Measurements from ENCODE around the gene MLLT10. TPM values are rescaled to one million over a fixed set of nuclear protein-coding genes. Genes with fewer than 3 reads are reported as not detected.

Gene MLLT10
- total RNA-seq, 1 experiment from 2014 or later: 60.1 TPM

- no peaks in the 10 kb centered on the region for H3K36me3 Mint-ChIP-seq
- CTCF ChIA-PET: no interaction called here
- POLR2A ChIA-PET: no interaction called here
- peak overlapping the region; percentile 84 for H3K27ac Mint-ChIP-seq
- H3K4me1 Mint-ChIP-seq: peaks cover 40% of the 10 kb centered on the region
- TF ChIP-seq JUN (CRISPR knock-in tag; IDR thresholded peaks at IDR 0.05) (no peak), NR1H2 (CRISPR knock-in tag; IDR thresholded peaks at IDR 0.05) (no peak), RELA (CRISPR knock-in tag; IDR thresholded peaks at IDR 0.05; ENCODE audit: borderline replicate concordance) (no peak)
- TF ChIP-seq, protein P1, sequence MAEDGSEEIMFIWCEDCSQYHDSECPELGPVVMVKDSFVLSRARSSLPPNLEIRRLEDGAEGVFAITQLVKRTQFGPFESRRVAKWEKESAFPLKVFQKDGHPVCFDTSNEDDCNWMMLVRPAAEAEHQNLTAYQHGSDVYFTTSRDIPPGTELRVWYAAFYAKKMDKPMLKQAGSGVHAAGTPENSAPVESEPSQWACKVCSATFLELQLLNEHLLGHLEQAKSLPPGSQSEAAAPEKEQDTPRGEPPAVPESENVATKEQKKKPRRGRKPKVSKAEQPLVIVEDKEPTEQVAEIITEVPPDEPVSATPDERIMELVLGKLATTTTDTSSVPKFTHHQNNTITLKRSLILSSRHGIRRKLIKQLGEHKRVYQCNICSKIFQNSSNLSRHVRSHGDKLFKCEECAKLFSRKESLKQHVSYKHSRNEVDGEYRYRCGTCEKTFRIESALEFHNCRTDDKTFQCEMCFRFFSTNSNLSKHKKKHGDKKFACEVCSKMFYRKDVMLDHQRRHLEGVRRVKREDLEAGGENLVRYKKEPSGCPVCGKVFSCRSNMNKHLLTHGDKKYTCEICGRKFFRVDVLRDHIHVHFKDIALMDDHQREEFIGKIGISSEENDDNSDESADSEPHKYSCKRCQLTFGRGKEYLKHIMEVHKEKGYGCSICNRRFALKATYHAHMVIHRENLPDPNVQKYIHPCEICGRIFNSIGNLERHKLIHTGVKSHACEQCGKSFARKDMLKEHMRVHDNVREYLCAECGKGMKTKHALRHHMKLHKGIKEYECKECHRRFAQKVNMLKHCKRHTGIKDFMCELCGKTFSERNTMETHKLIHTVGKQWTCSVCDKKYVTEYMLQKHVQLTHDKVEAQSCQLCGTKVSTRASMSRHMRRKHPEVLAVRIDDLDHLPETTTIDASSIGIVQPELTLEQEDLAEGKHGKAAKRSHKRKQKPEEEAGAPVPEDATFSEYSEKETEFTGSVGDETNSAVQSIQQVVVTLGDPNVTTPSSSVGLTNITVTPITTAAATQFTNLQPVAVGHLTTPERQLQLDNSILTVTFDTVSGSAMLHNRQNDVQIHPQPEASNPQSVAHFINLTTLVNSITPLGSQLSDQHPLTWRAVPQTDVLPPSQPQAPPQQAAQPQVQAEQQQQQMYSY (CRISPR knock-in tag; IDR thresholded peaks at IDR 0.05): no peak
- H3K27me3 Mint-ChIP-seq (ENCODE audit: low read depth): no peaks in the 10 kb centered on the region
- no peak for DNase-seq (ENCODE audit: low spot score)
- H3K4me3 Mint-ChIP-seq: no peak overlapping the region
- H3K9me3 Mint-ChIP-seq: no peaks in the 10 kb centered on the region
- ATAC-seq: no peak; the same call in 1 of the 2 replicates
Observed at GRCh38 chr10:21662635-21663034, 128.6 kb downstream of the MLLT10 start.

GRCh38 chr10:21668831-21669230 is 134.8 kb downstream of the MLLT10 start:
- CTCF ChIA-PET: no interaction called here
- H3K9me3 Mint-ChIP-seq: no peaks in the 10 kb centered on the region
- no peaks in the 10 kb centered on the region; the same call in 1 of the 2 replicates for H3K36me3 Mint-ChIP-seq
- H3K27ac Mint-ChIP-seq: no peak overlapping the region
- peaks cover 48% of the 10 kb centered on the region for H3K4me1 Mint-ChIP-seq
- ATAC-seq: no peak
- no peak overlapping the region for H3K4me3 Mint-ChIP-seq
- no peaks in the 10 kb centered on the region for H3K27me3 Mint-ChIP-seq (ENCODE audit: low read depth)
- no peak for DNase-seq (ENCODE audit: low spot score)
- POLR2A ChIA-PET: no interaction called here
- TF ChIP-seq JUN (CRISPR knock-in tag; IDR thresholded peaks at IDR 0.05) (no peak), ZNF423 (CRISPR knock-in tag; IDR thresholded peaks at IDR 0.05) (no peak), RELA (CRISPR knock-in tag; IDR thresholded peaks at IDR 0.05; ENCODE audit: borderline replicate concordance) (no peak), ZNF425 (CRISPR knock-in tag; conservative IDR thresholded peaks at IDR 0.05) (no peak), GRHL2 (CRISPR knock-in tag; IDR thresholded peaks at IDR 0.05; ENCODE audit: insufficient replicate concordance, severe bottlenecking) (no peak), NR2C2 (CRISPR knock-in tag; IDR thresholded peaks at IDR 0.05) (no peak), EMX1 (CRISPR knock-in tag; IDR thresholded peaks at IDR 0.05) (no peak), NFYB (CRISPR knock-in tag; conservative IDR thresholded peaks at IDR 0.05; ENCODE audit: low read depth) (no peak), JAZF1 (CRISPR knock-in tag; IDR thresholded peaks at IDR 0.05) (no peak)
- TF ChIP-seq, protein P2, sequence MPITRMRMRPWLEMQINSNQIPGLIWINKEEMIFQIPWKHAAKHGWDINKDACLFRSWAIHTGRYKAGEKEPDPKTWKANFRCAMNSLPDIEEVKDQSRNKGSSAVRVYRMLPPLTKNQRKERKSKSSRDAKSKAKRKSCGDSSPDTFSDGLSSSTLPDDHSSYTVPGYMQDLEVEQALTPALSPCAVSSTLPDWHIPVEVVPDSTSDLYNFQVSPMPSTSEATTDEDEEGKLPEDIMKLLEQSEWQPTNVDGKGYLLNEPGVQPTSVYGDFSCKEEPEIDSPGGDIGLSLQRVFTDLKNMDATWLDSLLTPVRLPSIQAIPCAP (CRISPR knock-in tag; IDR thresholded peaks at IDR 0.05): no peak

DNA sequence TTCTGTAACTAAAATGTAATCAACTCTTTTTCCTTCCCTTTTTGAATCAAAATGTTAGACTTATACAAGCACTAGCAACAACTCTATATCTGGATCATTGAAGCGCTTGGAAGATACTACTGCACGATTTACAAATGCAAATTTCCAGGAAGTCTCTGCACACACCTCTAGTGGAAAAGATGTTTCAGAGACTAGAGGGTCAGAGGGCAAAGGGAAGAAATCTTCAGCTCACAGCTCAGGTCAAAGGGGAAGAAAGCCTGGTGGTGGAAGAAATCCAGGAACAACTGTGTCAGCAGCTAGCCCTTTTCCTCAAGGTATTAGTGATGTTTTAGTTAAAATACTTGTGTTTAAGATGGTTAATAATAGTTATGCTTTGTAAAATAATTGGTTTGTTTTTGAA is 136.4 kb downstream of the MLLT10 start:
- H3K4me1 Mint-ChIP-seq: peaks cover 41% of the 10 kb centered on the region
- no peaks in the 10 kb centered on the region for H3K27me3 Mint-ChIP-seq (ENCODE audit: low read depth)
- H3K27ac Mint-ChIP-seq: peak overlapping the region; percentile 38; the same call in 1 of the 2 replicates
- no peak overlapping the region for H3K4me3 Mint-ChIP-seq
- DNase-seq (ENCODE audit: low spot score): no peak
- no peak for ATAC-seq
- no peaks in the 10 kb centered on the region for H3K9me3 Mint-ChIP-seq
- peaks cover 3% of the 10 kb centered on the region; the same call in 1 of the 2 replicates for H3K36me3 Mint-ChIP-seq
- CTCF ChIA-PET: no interaction called here
- POLR2A ChIA-PET: no interaction called here
- no peak for TF ChIP-seq ZNF423 (CRISPR knock-in tag; IDR thresholded peaks at IDR 0.05)
- no peak for TF ChIP-seq CREM (CRISPR knock-in tag; IDR thresholded peaks at IDR 0.05)
- TF ChIP-seq, protein P3, sequence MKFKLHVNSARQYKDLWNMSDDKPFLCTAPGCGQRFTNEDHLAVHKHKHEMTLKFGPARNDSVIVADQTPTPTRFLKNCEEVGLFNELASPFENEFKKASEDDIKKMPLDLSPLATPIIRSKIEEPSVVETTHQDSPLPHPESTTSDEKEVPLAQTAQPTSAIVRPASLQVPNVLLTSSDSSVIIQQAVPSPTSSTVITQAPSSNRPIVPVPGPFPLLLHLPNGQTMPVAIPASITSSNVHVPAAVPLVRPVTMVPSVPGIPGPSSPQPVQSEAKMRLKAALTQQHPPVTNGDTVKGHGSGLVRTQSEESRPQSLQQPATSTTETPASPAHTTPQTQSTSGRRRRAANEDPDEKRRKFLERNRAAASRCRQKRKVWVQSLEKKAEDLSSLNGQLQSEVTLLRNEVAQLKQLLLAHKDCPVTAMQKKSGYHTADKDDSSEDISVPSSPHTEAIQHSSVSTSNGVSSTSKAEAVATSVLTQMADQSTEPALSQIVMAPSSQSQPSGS (CRISPR knock-in tag; IDR thresholded peaks at IDR 0.05; ENCODE audit: borderline replicate concordance, low read depth): no peak
- no peak for TF ChIP-seq ZNF263 (CRISPR knock-in tag; IDR thresholded peaks at IDR 0.05; ENCODE audit: low read depth)
- TF ChIP-seq NFATC4 (CRISPR knock-in tag; IDR thresholded peaks at IDR 0.05): no peak
- no peak for TF ChIP-seq ZNF512 (CRISPR knock-in tag; IDR thresholded peaks at IDR 0.05; ENCODE audit: borderline replicate concordance)
- TF ChIP-seq NFE2L1 (CRISPR knock-in tag; IDR thresholded peaks at IDR 0.05): no peak
- TF ChIP-seq KAT7 (CRISPR knock-in tag; IDR thresholded peaks at IDR 0.05; ENCODE audit: borderline replicate concordance): no peak
- no peak for TF ChIP-seq E2F1 (CRISPR knock-in tag; IDR thresholded peaks at IDR 0.05)

Data from WTC11 (cell line).